ENCODE results near the gene TWF2. TPM values are rescaled to one million over a fixed set of nuclear protein-coding genes. Genes with fewer than 3 reads are reported as not detected.

Gene TWF2
- total RNA-seq, 1 donor from 2014 or later: 72.8 TPM

DNA sequence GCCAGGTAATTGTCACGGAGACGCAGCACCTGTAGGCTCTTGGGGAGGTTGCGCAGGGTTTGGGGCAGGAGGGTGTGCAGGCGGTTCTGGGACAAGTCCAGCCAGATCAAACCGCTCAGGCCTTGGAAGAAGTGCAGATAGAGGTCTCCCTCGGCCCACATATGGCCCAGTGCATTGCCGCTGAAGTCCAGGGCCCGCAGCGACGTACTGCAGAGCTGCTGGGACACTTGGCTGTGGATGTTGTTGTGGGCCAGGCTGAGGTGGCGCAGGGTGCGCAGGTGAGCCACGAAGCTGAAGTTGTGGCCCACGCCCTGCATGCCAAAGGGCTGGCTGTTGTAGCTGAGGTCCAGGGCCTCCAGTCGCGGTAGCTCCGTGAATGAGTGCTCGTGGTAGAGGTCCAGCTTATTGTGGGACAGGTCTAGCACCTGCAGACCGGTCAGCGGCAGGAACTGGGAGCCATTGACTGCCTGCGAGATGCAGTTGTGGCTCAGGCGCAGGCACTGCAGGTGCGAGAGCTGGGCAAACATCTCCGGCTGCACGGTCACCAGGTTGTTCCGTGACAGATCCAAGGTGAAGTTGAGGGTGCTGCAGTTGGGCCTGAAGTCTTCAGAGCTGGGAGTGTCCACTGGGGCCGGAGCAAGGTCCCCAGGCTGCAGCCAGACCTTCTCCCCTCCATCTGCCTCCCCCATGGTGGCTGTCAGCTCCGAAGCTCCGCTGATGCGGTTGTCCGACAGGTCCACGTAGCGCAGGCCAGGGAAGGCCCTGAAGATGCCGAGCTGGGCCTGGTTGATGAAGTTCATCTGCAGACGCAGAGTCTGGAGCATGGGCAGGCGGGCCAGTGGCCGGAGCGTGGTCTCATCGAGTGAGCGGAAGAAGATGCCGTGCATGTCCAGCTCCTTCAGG is 16.4 kb downstream of the TWF2 start:
- no peak for DNase-seq (ENCODE audit: low spot score)

GRCh38 chr3:52221563-52222318 is 17.2 kb downstream of the TWF2 start:
- no peak for DNase-seq (ENCODE audit: low spot score)

GRCh38 chr3:52221141-52221562 is 17.8 kb downstream of the TWF2 start:
- no peak for DNase-seq (ENCODE audit: low spot score)

- peak; percentile 82 for DNase-seq (ENCODE audit: low spot score)
These were observed 18.5 kb downstream of the TWF2 start for GRCh38 chr3:52220380-52221026.

GRCh38 chr3:52218937-52219650 is 19.9 kb downstream of the TWF2 start:
- no peak for DNase-seq (ENCODE audit: low spot score)

- DNase-seq (ENCODE audit: low spot score): no peak
These were observed 20.5 kb downstream of the TWF2 start for GRCh38 chr3:52218454-52218853.

- no peak for DNase-seq (ENCODE audit: low spot score)
These were observed 20.9 kb downstream of the TWF2 start for GRCh38 chr3:52218026-52218425.

- no peak for DNase-seq (ENCODE audit: low spot score)
These were observed 21.6 kb downstream of the TWF2 start for GRCh38 chr3:52217409-52217805.

GRCh38 chr3:52216585-52217408 is 22.2 kb downstream of the TWF2 start:
- peak; percentile 89 for DNase-seq (ENCODE audit: low spot score)

DNA sequence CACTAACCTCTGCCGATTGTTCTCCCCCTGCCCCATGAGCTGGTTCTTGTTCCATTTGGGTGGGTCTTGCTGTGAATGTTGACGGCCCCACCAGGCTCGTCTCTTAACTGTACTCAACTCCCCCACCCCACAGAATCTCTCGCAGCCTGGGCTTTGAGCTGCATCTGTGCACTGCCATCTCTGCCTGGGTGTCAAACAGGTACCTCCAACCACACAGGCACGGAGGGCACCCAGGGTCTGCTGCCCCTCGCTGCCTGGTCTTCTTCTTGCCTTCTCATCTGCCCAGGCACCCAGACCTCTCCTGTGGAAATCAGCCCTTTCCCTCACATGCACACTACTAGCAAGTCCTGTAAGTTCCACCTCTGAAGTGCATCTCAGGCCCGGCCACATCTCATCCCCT is 23.6 kb downstream of the TWF2 start:
- DNase-seq (ENCODE audit: low spot score): no peak

DNA sequence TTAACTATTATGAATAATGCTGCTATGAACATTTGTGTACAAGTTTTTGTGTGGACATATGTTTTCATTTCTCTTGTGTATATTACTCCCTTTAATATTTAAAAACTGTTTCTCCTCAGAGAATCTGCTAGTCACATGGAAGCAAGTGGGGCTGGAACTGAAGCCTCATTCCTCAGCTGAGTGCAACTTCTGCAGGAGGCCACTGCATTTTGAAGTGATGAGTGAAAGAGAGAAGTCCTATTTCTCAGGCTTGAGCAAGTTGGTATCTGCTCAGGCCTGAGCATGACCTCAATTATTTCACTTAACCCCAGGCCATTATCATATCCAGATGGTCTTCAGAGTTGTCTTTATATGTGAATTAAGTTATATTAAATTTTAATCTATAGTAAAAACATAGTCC is 25.1 kb downstream of the TWF2 start:
- DNase-seq (ENCODE audit: low spot score): no peak

- DNase-seq (ENCODE audit: low spot score): no peak
These were observed 26.0 kb downstream of the TWF2 start for GRCh38 chr3:52213005-52213404.

- no peak for DNase-seq (ENCODE audit: low spot score)
These were observed 27.6 kb downstream of the TWF2 start for GRCh38 chr3:52211268-52211891.

DNA sequence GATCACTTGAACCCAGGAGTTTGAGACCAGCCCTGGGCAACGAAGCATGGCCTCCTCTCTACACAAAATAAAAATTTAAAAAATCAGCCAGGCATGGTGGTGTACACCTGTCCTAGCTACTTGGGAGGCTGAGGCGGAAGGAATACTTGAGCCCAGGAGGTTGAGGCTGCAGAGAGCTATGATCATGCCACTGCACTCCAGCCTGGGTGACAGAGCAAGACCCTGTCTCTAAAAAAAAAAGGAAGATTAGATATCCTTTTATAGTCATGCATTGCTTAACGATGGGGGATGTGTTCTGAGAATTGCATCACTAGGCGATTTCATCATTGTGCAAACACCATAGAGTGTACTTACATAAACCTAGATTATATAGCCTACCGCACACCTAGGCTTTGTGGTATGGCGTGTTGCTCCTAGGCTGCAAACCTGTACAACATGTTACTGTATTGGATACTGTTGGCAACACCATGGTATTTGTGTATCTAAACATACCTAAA is 28.4 kb downstream of the TWF2 start:
- no peak for DNase-seq (ENCODE audit: low spot score)

- no peak for DNase-seq (ENCODE audit: low spot score)
These were observed 28.9 kb downstream of the TWF2 start for GRCh38 chr3:52210037-52210436.

GRCh38 chr3:52208556-52208955 is 30.4 kb downstream of the TWF2 start:
- DNase-seq (ENCODE audit: low spot score): no peak

GRCh38 chr3:52205727-52206372 is 33.1 kb downstream of the TWF2 start:
- no peak for DNase-seq (ENCODE audit: low spot score)

- no peak for DNase-seq (ENCODE audit: low spot score)
These were observed 34.5 kb downstream of the TWF2 start for GRCh38 chr3:52204337-52205073.

DNA sequence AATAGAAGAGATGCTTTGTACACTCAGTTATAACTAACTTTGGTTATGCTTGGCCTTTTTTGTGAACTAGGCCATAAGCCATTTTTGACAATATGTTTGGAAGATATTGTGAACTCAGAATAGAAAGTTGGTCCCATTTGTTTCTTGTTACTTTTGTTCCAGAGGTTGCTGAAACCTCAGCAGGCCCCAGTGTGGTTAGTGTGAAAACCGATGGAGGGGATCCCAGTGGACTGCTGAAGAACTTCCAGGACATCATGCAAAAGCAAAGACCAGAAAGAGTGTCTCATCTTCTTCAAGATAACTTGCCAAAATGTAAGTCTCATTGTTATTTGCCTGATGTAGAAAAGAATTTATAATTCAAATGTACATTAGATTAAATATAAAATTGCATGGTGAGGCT is 35.3 kb downstream of the TWF2 start:
- DNase-seq (ENCODE audit: low spot score): no peak

Data from mucosa of gallbladder (tissue), 1 donor.